IMR-90 (cell line): Measurements from ENCODE around the gene CD69.

Experiments used
- NFE2L2 ChIP-seq: fragments of 150-350 bp; IDR thresholded peaks from 2 replicates; pipeline ENCODE4 v1.6.1; 2016; ENCODE audit warnings: low read depth, mild to moderate bottlenecking, low read length
- POLR2A ChIP-seq: IDR thresholded peaks from 2 replicates; pipeline ENCODE4 v1.6.1; 2012; ENCODE audit warnings: mild to moderate bottlenecking, low read depth, low read length
- RAD21 ChIP-seq: IDR thresholded peaks from 2 replicates; pipeline ENCODE4 v1.6.1; 2012; ENCODE audit warnings: low read length, improper control_type of control experiment
- TF ChIP-seq, protein P1 (sequence below): conservative IDR thresholded peaks from 2 replicates; pipeline ENCODE4 v1.5.1; 2012; ENCODE audit warnings: mild to moderate bottlenecking, low read depth, low read length, improper control_type of control experiment

- no peak for TF ChIP-seq NFE2L2
- TF ChIP-seq, protein P1, sequence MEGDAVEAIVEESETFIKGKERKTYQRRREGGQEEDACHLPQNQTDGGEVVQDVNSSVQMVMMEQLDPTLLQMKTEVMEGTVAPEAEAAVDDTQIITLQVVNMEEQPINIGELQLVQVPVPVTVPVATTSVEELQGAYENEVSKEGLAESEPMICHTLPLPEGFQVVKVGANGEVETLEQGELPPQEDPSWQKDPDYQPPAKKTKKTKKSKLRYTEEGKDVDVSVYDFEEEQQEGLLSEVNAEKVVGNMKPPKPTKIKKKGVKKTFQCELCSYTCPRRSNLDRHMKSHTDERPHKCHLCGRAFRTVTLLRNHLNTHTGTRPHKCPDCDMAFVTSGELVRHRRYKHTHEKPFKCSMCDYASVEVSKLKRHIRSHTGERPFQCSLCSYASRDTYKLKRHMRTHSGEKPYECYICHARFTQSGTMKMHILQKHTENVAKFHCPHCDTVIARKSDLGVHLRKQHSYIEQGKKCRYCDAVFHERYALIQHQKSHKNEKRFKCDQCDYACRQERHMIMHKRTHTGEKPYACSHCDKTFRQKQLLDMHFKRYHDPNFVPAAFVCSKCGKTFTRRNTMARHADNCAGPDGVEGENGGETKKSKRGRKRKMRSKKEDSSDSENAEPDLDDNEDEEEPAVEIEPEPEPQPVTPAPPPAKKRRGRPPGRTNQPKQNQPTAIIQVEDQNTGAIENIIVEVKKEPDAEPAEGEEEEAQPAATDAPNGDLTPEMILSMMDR: no peak
- TF ChIP-seq POLR2A: no peak
- no peak for TF ChIP-seq RAD21
Measured at GRCh38 chr12:9792185-9792900, 31.6 kb upstream of the CD69 start.
